H1 (cell line): ENCODE measurements around the gene ZNF680. TPM values are rescaled to one million over a fixed set of nuclear protein-coding genes. Genes with fewer than 3 reads are reported as not detected.

Experiments
- CTCF ChIA-PET: fragments of 300-600 bp; sonication (Branson Sonifier 250); formaldehyde crosslinking; loops from one replicate; lab custom pipeline; 2021; ENCODE audit not compliant: partially characterized antibody; lab: Charles Lee
- POLR2A ChIA-PET: fragments of 300-600 bp; sonication (Branson Sonifier 250); formaldehyde crosslinking; loops from one replicate; lab custom pipeline; 2021; ENCODE audit warnings: inconsistent platforms; ENCODE audit not compliant: partially characterized antibody; lab: Charles Lee
- DNase-seq, 2 experiments: peaks; one replicate each; pipeline versions ENCODE4 v3.0.0 to v3.0.0-alpha.2; 2010 to 2022; ENCODE audit warnings: low spot score in 2 of 2, low read depth in 1 of 2, mixed read lengths in 1 of 2
- FAIRE-seq: peaks from 2 replicates; lab custom pipeline; 2011; peaks lifted over from hg19 to GRCh38; lab: Jason Lieb, UNC
- H2AFZ ChIP-seq: 2 replicates; pipeline ENCODE4 v1.8.1; 2012; ENCODE audit warnings: low read length, inconsistent platforms
- H2AK5ac ChIP-seq: 2 replicates; pipeline ENCODE4 v1.6.1; 2013; ENCODE audit warnings: low read depth, low read length
- H2BK120ac ChIP-seq: replicated peaks from 2 replicates; pipeline ENCODE3; 2013; ENCODE audit warnings: low read depth, low read length, inconsistent platforms
- H2BK12ac ChIP-seq: 2 replicates; pipeline ENCODE4 v1.6.1; 2013; ENCODE audit warnings: low read depth, low read length
- H2BK15ac ChIP-seq: 2 replicates; pipeline ENCODE4 v1.6.1; 2013; ENCODE audit warnings: low read length
- H2BK20ac ChIP-seq: 2 replicates; pipeline ENCODE4 v1.6.1; 2013; ENCODE audit warnings: low read length
- H2BK5ac ChIP-seq: 2 replicates; pipeline ENCODE4 v1.6.1; 2013; ENCODE audit warnings: low read depth, low read length
- H3K14ac ChIP-seq: 2 replicates; pipeline ENCODE4 v1.6.1; 2013; ENCODE audit warnings: inconsistent platforms; ENCODE audit not compliant: insufficient read length
- H3K18ac ChIP-seq: 2 replicates; pipeline ENCODE4 v1.6.1; 2013; ENCODE audit warnings: low read length; ENCODE audit errors: extremely low read depth
- H3K23ac ChIP-seq: 2 replicates; pipeline ENCODE4 v1.6.1; 2013; ENCODE audit warnings: inconsistent platforms; ENCODE audit not compliant: insufficient read length
- H3K23me2 ChIP-seq: 2 replicates; pipeline ENCODE4 v1.6.1; 2013; ENCODE audit warnings: low read depth, low read length
- H3K27ac ChIP-seq: 2 replicates; pipeline ENCODE4 v1.6.1; 2011; ENCODE audit warnings: low read depth, low read length, inconsistent platforms
- H3K27me3 ChIP-seq, 4 experiments: replicated peaks in 1 of 4; 1 replicate in 1 of 4; 2 replicates in 3 of 4; pipeline versions ENCODE4 v1.6.1 to v1.8.1; 2011 to 2013; ENCODE audit warnings: low read length in 3 of 4, mild to moderate bottlenecking in 3 of 4, inconsistent platforms in 2 of 4, mixed read lengths in 2 of 4, moderate library complexity in 1 of 4; ENCODE audit not compliant: control insufficient read depth in 3 of 4, insufficient read depth in 3 of 4; ENCODE audit errors: extremely low read depth in 1 of 4
- H3K36me3 ChIP-seq, 4 experiments: 2 replicates each; pipeline versions ENCODE4 v1.6.1 to v1.8.1; 2011 to 2013; ENCODE audit warnings: mild to moderate bottlenecking in 4 of 4, low read length in 3 of 4, moderate library complexity in 2 of 4, control low read depth in 1 of 4, inconsistent platforms in 1 of 4; ENCODE audit not compliant: insufficient read depth in 4 of 4, control insufficient read depth in 2 of 4
- H3K4ac ChIP-seq: replicated peaks from 2 replicates; pipeline ENCODE3; 2013; ENCODE audit warnings: low read length, low read depth, mixed read lengths, inconsistent platforms; ENCODE audit not compliant: insufficient read length
- H3K4me1 ChIP-seq, 4 experiments: replicated peaks in 1 of 4; 1 replicate in 1 of 4; 2 replicates in 3 of 4; pipeline versions ENCODE4 v1.6.1 to v1.8.1; 2011 to 2013; ENCODE audit warnings: low read length in 3 of 4, inconsistent platforms in 2 of 4, mixed read lengths in 1 of 4; ENCODE audit not compliant: insufficient read depth in 4 of 4, control insufficient read depth in 3 of 4
- H3K4me2 ChIP-seq, 2 experiments: 2 replicates each; pipeline versions ENCODE4 v1.6.1 to v1.8.1; 2011 to 2013; ENCODE audit warnings: low read depth in 2 of 2, low read length in 2 of 2, control low read depth in 1 of 2, inconsistent platforms in 1 of 2, mild to moderate bottlenecking in 1 of 2; ENCODE audit not compliant: insufficient read depth in 1 of 2
- H3K4me3 ChIP-seq, 4 experiments: fragments of 200-600, 300-600 bp in 1 of 4; sonication (generic), shearing (Covaris generic), sonication (Bioruptor Twin) in 1 of 4; 2 replicates each; pipeline versions ENCODE4 v1.5.1 to v1.8.1; 2011 to 2016; ENCODE audit warnings: low read length in 4 of 4, low read depth in 3 of 4, control low read depth in 2 of 4, inconsistent platforms in 2 of 4, mild to moderate bottlenecking in 2 of 4, mixed read lengths in 1 of 4, moderate library complexity in 1 of 4; ENCODE audit not compliant: insufficient read depth in 2 of 4; ENCODE audit errors: extremely low read depth in 1 of 4
- H3K56ac ChIP-seq: replicated peaks from 2 replicates; pipeline ENCODE3; 2013; ENCODE audit warnings: low read depth, mild to moderate bottlenecking, mixed read lengths, low read length, inconsistent platforms; ENCODE audit not compliant: insufficient read length
- H3K79me1 ChIP-seq: 2 replicates; pipeline ENCODE4 v1.6.1; 2013; ENCODE audit warnings: low read depth, low read length, control low read depth
- H3K79me2 ChIP-seq, 2 experiments: 2 replicates each; pipeline versions ENCODE4 v1.6.1 to v1.8.1; 2012 to 2013; ENCODE audit warnings: low read length in 2 of 2, mild to moderate bottlenecking in 2 of 2, inconsistent platforms in 1 of 2; ENCODE audit not compliant: insufficient read depth in 2 of 2, control insufficient read depth in 1 of 2
- H3K9ac ChIP-seq, 4 experiments: replicated peaks in 1 of 4; 1 replicate in 1 of 4; 2 replicates in 3 of 4; pipeline versions ENCODE4 v1.6.1 to v1.8.1; 2011 to 2013; ENCODE audit warnings: low read depth in 3 of 4, low read length in 3 of 4, control low read depth in 2 of 4, mild to moderate bottlenecking in 2 of 4, moderate library complexity in 2 of 4, inconsistent platforms in 1 of 4; ENCODE audit errors: extremely low read depth in 1 of 4
- H3K9me3 ChIP-seq, 2 experiments: 2 replicates each; pipeline versions ENCODE4 v1.6.1 to v1.8.1; 2012 to 2013; ENCODE audit warnings: mild to moderate bottlenecking in 2 of 2, moderate library complexity in 2 of 2, control low read depth in 1 of 2, inconsistent platforms in 1 of 2, low read depth in 1 of 2, low read length in 1 of 2, mixed read lengths in 1 of 2; ENCODE audit not compliant: insufficient read depth in 2 of 2
- H4K20me1 ChIP-seq, 2 experiments: replicated peaks in 1 of 2; 2 replicates each; pipeline versions ENCODE3 to v1.8.1; 2011 to 2013; ENCODE audit warnings: inconsistent platforms in 2 of 2, low read length in 2 of 2, mild to moderate bottlenecking in 1 of 2; ENCODE audit not compliant: insufficient read depth in 2 of 2, control insufficient read depth in 1 of 2
- H4K5ac ChIP-seq: 2 replicates; pipeline ENCODE4 v1.6.1; 2013; ENCODE audit warnings: low read length, low read depth, mixed read lengths, inconsistent platforms; ENCODE audit not compliant: insufficient read length
- H4K8ac ChIP-seq: 2 replicates; pipeline ENCODE4 v1.8.0; 2013; ENCODE audit warnings: mild to moderate bottlenecking, moderate library complexity, low read length, inconsistent platforms; ENCODE audit not compliant: insufficient read depth; ENCODE audit errors: extremely low read depth
- H4K91ac ChIP-seq: replicated peaks from 2 replicates; pipeline ENCODE3; 2013; ENCODE audit warnings: low read length, mixed read lengths, inconsistent platforms; ENCODE audit not compliant: insufficient read length
- ATF3 ChIP-seq: IDR thresholded peaks from 2 replicates; pipeline ENCODE4 v1.6.1; 2011; ENCODE audit warnings: low read depth, mild to moderate bottlenecking, low read length; ENCODE audit not compliant: insufficient read depth
- KDM1A ChIP-seq: fragments of 200-600, 300-600 bp; sonication (generic); IDR thresholded peaks from 2 replicates; pipeline ENCODE4 v1.7.1; 2016; ENCODE audit warnings: mild to moderate bottlenecking, low read length, borderline replicate concordance
- NRF1 ChIP-seq: IDR thresholded peaks from 2 replicates; pipeline ENCODE4 v1.6.1; 2011; ENCODE audit warnings: mild to moderate bottlenecking, low read depth, low read length, improper control_type of control experiment
- POLR2AphosphoS5 ChIP-seq: IDR thresholded peaks from 2 replicates; pipeline ENCODE4 v1.6.1; 2011; ENCODE audit warnings: low read depth, low read length
- POU5F1 ChIP-seq: IDR thresholded peaks from 2 replicates; pipeline ENCODE4 v1.6.1; 2011; ENCODE audit warnings: low read depth, mild to moderate bottlenecking, low read length, moderate library complexity
- SIX5 ChIP-seq: IDR thresholded peaks from 2 replicates; pipeline ENCODE4 v1.6.1; 2011; ENCODE audit warnings: mild to moderate bottlenecking, low read depth, low read length
- SUZ12 ChIP-seq: fragments of 200-600 bp; sonication (generic); IDR thresholded peaks from 2 replicates; pipeline ENCODE4 v1.6.1; 2012; ENCODE audit warnings: mild to moderate bottlenecking, inconsistent platforms, low read length, moderate library complexity, mixed read lengths
- TAF1 ChIP-seq: IDR thresholded peaks from 2 replicates; pipeline ENCODE4 v1.6.1; 2011; ENCODE audit warnings: mild to moderate bottlenecking, low read depth, low read length
- YY1 ChIP-seq: IDR thresholded peaks from 2 replicates; pipeline ENCODE4 v1.6.1; 2011; ENCODE audit warnings: low read depth, mild to moderate bottlenecking, low read length
- WGBS, 2 experiments: shearing (Covaris generic) in 1 of 2; methylation state at CpG; one replicate each; pipeline versions ENCODE4 v1.1.6 to v1.1.7; 2013 to 2015; ENCODE audit warnings: low lambda C conversion rate in 2 of 2, mixed read lengths in 2 of 2, inconsistent platforms in 1 of 2, low coverage in 1 of 2, missing lambda C conversion rate in 1 of 2; ENCODE audit not compliant: insufficient replicate concordance in 2 of 2, insufficient coverage in 1 of 2, insufficient read length in 1 of 2; ENCODE audit errors: extremely low coverage in 1 of 2, missing lambda C conversion rate in 1 of 2; 5-methylcytosine and 5-hydroxymethylcytosine counted together
- polyA plus RNA-seq, 7 experiments: library from polyadenylated mRNA; depleted of rRNA in 3 of 7; stranded (reverse) in 5 of 7; unstranded in 2 of 7; fragments of >200 nt in 5 of 7; fragments of 200-250 nt in 2 of 7; gene quantifications; 1 replicate in 5 of 7; 2 replicates in 1 of 7; 4 replicates in 1 of 7; pipeline versions ENCODE4 v1.2.1 to v1.2.3, GENCODE V29; 2011 to 2013; ENCODE audit warnings: missing spikeins in 2 of 7, mixed read lengths in 2 of 7
- total RNA-seq: library from RNA; stranded (reverse); fragmentation: NEBNext Ultra II Directional; extraction: Animal tissue kit (Norgen Biotek cat#: 25700); gene quantifications from 2 replicates; pipeline ENCODE4 v1.2.1, GENCODE V29; 2021

The ZNF680 gene
- total and polyA plus RNA-seq, 2 of the 8 experiments (the other 6 are each of a cell fraction or from before 2014, with no cell fraction given): 15.3 TPM; not detected in 1

GRCh38 chr7:64528770-64529169 lies 34.1 kb downstream of the ZNF680 start:
- TF ChIP-seq NRF1 (no peak), SUZ12 (no peak), TAF1 (no peak), YY1 (no peak), ATF3 (no peak), KDM1A (no peak), POU5F1 (no peak), SIX5 (no peak), POLR2AphosphoS5 (no peak)
- Histone ChIP-seq H4K8ac (no peak overlapping the region), H3K4me1 (no peaks in the 10 kb centered on the region), H3K23ac (no peak overlapping the region), H2BK20ac (no peak overlapping the region), H3K4me3 (no peak overlapping the region), H3K79me1 (no peaks in the 10 kb centered on the region; the same call in 1 of the 2 replicates), H2BK120ac (no peak overlapping the region), H3K27ac (no peak overlapping the region), H3K4me2 (no peak overlapping the region), H3K4ac (no peak overlapping the region), H4K20me1 (no peaks in the 10 kb centered on the region), H2AFZ (no peak overlapping the region), H3K56ac (no peak overlapping the region), H3K27me3 (no peaks in the 10 kb centered on the region), H2BK15ac (no peak overlapping the region), H2BK12ac (no peak overlapping the region), H3K23me2 (no peaks in the 10 kb centered on the region), H3K9ac (no peak overlapping the region), H2BK5ac (no peak overlapping the region), H4K91ac (no peak overlapping the region), H3K9me3 (peaks cover 33 to 51% of the 10 kb centered on the region in 2 experiments; a peak in 3 of 4 replicates), H3K36me3 (peaks cover 0 to 28% (median 0%) of the 10 kb centered on the region in 4 experiments; a peak in 1 of 8 replicates), H4K5ac (no peak overlapping the region), H3K18ac (no peak overlapping the region), H3K14ac (no peak overlapping the region), H3K79me2 (no peaks in the 10 kb centered on the region), H2AK5ac (no peak overlapping the region)
- CTCF ChIA-PET: no interaction called here
- POLR2A ChIA-PET: no interaction called here
- FAIRE-seq (no peak), DNase-seq (no peak)
- 83% methylated on average over 3 of the region's 3 CpGs; no CpG with 5 or more reads in 1 of the 2 experiments for WGBS, 2 experiments
